HCT116 (cell line): ENCODE data around the gene TFAP2D. TPM values are rescaled to one million over a fixed set of nuclear protein-coding genes. Genes with fewer than 3 reads are reported as not detected.

Experiments
- ATAC-seq: fragments of 200-7000 bp; cut with Tn5 transposase; 2 replicates; pipeline ENCODE4 v1.9.1; 2020; ENCODE audit warnings: mild to moderate bottlenecking, moderate library complexity
- BruUV-seq: library from RNA; stranded (reverse); fragments of 400-500 nt; replicated peaks from 2 replicates; lab custom pipeline; 2021; lab: Mats Ljungman, UMichigan
- CTCF ChIA-PET: fragments of 300-600 bp; sonication (Branson Sonifier 250); formaldehyde crosslinking; loops from one replicate; lab custom pipeline; 2021; ENCODE audit warnings: antibody characterized with exemption; lab: Charles Lee
- POLR2A ChIA-PET: fragments of 300-600, 350-600 bp; sonication (Branson Sonifier 250); formaldehyde crosslinking; loops from one replicate; lab custom pipeline; 2021; ENCODE audit warnings: antibody characterized with exemption; lab: Charles Lee
- RAD21 ChIA-PET, 2 experiments: fragments of 300-600 bp; sonication (Branson Sonifier 250); formaldehyde crosslinking; loops; one replicate each; lab custom pipeline; 2023; ENCODE audit warnings: low total read pairs in 2 of 2; ENCODE audit not compliant: uncharacterized antibody in 2 of 2, unreplicated experiment in 2 of 2, low non-redundant PET in 1 of 2; lab: Charles Lee
- DNase-seq: peaks from one replicate; pipeline ENCODE4 v3.0.0-alpha.2; 2010; ENCODE audit warnings: low read depth, low spot score
- H2AFZ ChIP-seq: fragments of 200-600 bp; shearing (Covaris generic), sonication (generic); 2 replicates; pipeline ENCODE4 v1.6.1; 2017; ENCODE audit warnings: low read depth, mixed run types, mixed read lengths, antibody characterized with exemption, low read length; ENCODE audit not compliant: poor library complexity, severe bottlenecking
- H3K27ac ChIP-seq: 2 replicates; pipeline ENCODE4 v1.5.1; 2012; ENCODE audit warnings: low read depth, low read length
- H3K27me3 ChIP-seq: fragments of 200-600 bp; sonication (generic); 2 replicates; pipeline ENCODE4 v1.6.1; 2016; ENCODE audit warnings: mixed run types, low read length, mixed read lengths; ENCODE audit not compliant: insufficient read depth
- H3K36me3 ChIP-seq, 2 experiments: fragments of 200-500 bp in 1 of 2; fragments of 200-600 bp in 1 of 2; sonication (Bioruptor generic) in 1 of 2; sonication (generic) in 1 of 2; 2 replicates each; pipeline versions ENCODE4 v1.5.1 to v1.6.1; 2014 to 2016; ENCODE audit warnings: low read length in 2 of 2, inconsistent platforms in 1 of 2, mixed read lengths in 1 of 2, mixed run types in 1 of 2; ENCODE audit not compliant: insufficient read depth in 2 of 2, control insufficient read depth in 1 of 2
- H3K4me1 ChIP-seq, 2 experiments: fragments of 200-600 bp in 1 of 2; sonication (generic) in 1 of 2; 2 replicates each; pipeline versions ENCODE4 v1.5.1 to v1.6.1; 2012 to 2017; ENCODE audit warnings: low read length in 2 of 2, inconsistent platforms in 1 of 2, mild to moderate bottlenecking in 1 of 2, mixed read lengths in 1 of 2, mixed run types in 1 of 2, moderate library complexity in 1 of 2; ENCODE audit not compliant: insufficient read depth in 2 of 2, control insufficient read depth in 1 of 2
- H3K4me2 ChIP-seq: fragments of 200-600 bp; sonication (generic); 2 replicates; pipeline ENCODE4 v1.6.1; 2017; ENCODE audit warnings: mixed run types, low read length, mixed read lengths
- H3K4me3 ChIP-seq, 2 experiments: fragments of 200-600 bp in 1 of 2; sonication (generic) in 1 of 2; replicated peaks in 1 of 2; 2 replicates each; pipeline ENCODE4 v1.5.1; 2011 to 2016; ENCODE audit warnings: low read length in 2 of 2, control low read depth in 1 of 2, low read depth in 1 of 2, mild to moderate bottlenecking in 1 of 2, mixed read lengths in 1 of 2, mixed run types in 1 of 2
- H3K79me2 ChIP-seq: fragments of 200-600 bp; sonication (generic); 2 replicates; pipeline ENCODE4 v1.6.1; 2017; ENCODE audit warnings: mild to moderate bottlenecking, mixed run types, low read length, moderate library complexity, mixed read lengths; ENCODE audit not compliant: insufficient read depth
- H3K9ac ChIP-seq: fragments of 200-600 bp; sonication (generic); 2 replicates; pipeline ENCODE4 v1.6.1; 2016; ENCODE audit warnings: low read length, mixed read lengths
- H3K9me2 ChIP-seq: fragments of 200-600 bp; sonication (generic), shearing (Covaris generic); 2 replicates; pipeline ENCODE4 v1.6.1; 2017; ENCODE audit warnings: mixed run types, mild to moderate bottlenecking, moderate library complexity; ENCODE audit not compliant: insufficient read depth
- H3K9me3 ChIP-seq, 2 experiments: fragments of 200-500 bp in 1 of 2; fragments of 200-600 bp in 1 of 2; sonication (Bioruptor generic) in 1 of 2; sonication (generic) in 1 of 2; 2 replicates each; pipeline ENCODE4 v1.6.1; 2014 to 2017; ENCODE audit warnings: low read length in 2 of 2, mixed read lengths in 2 of 2, inconsistent platforms in 1 of 2, low read depth in 1 of 2, mild to moderate bottlenecking in 1 of 2, mixed run types in 1 of 2, moderate library complexity in 1 of 2; ENCODE audit not compliant: control insufficient read depth in 1 of 2, insufficient read depth in 1 of 2
- H4K20me1 ChIP-seq: fragments of 200-600 bp; sonication (generic), shearing (Covaris generic); 2 replicates; pipeline ENCODE4 v1.6.1; 2017; ENCODE audit warnings: mixed run types, mild to moderate bottlenecking, moderate library complexity; ENCODE audit not compliant: insufficient read depth
- ATF3 ChIP-seq: IDR thresholded peaks from 2 replicates; pipeline ENCODE4 v1.6.1; 2012
- CEBPB ChIP-seq: IDR thresholded peaks from 2 replicates; pipeline ENCODE4 v1.6.1; 2012; ENCODE audit warnings: low read depth
- CTCF ChIP-seq, 3 experiments: fragments of 200-600 bp in 1 of 3; sonication (generic) in 1 of 3; IDR thresholded peaks in 2 of 3; conservative IDR thresholded peaks in 1 of 3; 2 replicates each; pipeline ENCODE4 v1.5.1; 2012 to 2017; ENCODE audit warnings: low read depth in 2 of 3, low read length in 2 of 3, antibody characterized with exemption in 1 of 3, borderline replicate concordance in 1 of 3, control low read depth in 1 of 3, mild to moderate bottlenecking in 1 of 3, mixed read lengths in 1 of 3, mixed run types in 1 of 3, moderate library complexity in 1 of 3; ENCODE audit not compliant: insufficient read depth in 1 of 3
- EGR1 ChIP-seq: IDR thresholded peaks from 2 replicates; pipeline ENCODE4 v1.6.1; 2012; ENCODE audit warnings: low read depth
- EZH2 ChIP-seq: fragments of 200-600 bp; sonication (generic); IDR thresholded peaks from 2 replicates; pipeline ENCODE4 v1.6.1; 2017; ENCODE audit warnings: antibody characterized with exemption, mixed run types
- FOSL1 ChIP-seq: IDR thresholded peaks from 2 replicates; pipeline ENCODE4 v1.6.1; 2012; ENCODE audit warnings: low read depth
- JUND ChIP-seq: IDR thresholded peaks from 2 replicates; pipeline ENCODE4 v1.6.1; 2012
- MAX ChIP-seq: IDR thresholded peaks from 2 replicates; pipeline ENCODE4 v1.6.1; 2012
- POLR2A ChIP-seq: IDR thresholded peaks from 2 replicates; pipeline ENCODE4 v1.7.0; 2011; ENCODE audit warnings: borderline replicate concordance; ENCODE audit not compliant: insufficient read depth, insufficient read length; ENCODE audit errors: extremely low read depth
- POLR2AphosphoS5 ChIP-seq: IDR thresholded peaks from 2 replicates; pipeline ENCODE4 v1.6.1; 2011; ENCODE audit warnings: mild to moderate bottlenecking, low read depth, low read length, moderate library complexity
- RAD21 ChIP-seq: IDR thresholded peaks from 2 replicates; pipeline ENCODE4 v1.6.1; 2012; ENCODE audit warnings: low read depth, mild to moderate bottlenecking
- SIN3A ChIP-seq: IDR thresholded peaks from 2 replicates; pipeline ENCODE4 v1.6.1; 2012; ENCODE audit warnings: low read depth
- SP1 ChIP-seq: IDR thresholded peaks from 2 replicates; pipeline ENCODE4 v1.6.1; 2012; ENCODE audit warnings: low read depth
- TCF7L2 ChIP-seq: IDR thresholded peaks from 2 replicates; pipeline ENCODE4 v1.7.0; 2011; ENCODE audit warnings: borderline replicate concordance, inconsistent platforms; ENCODE audit not compliant: insufficient read depth, insufficient read length; ENCODE audit errors: extremely low read depth
- YY1 ChIP-seq: IDR thresholded peaks from 2 replicates; pipeline ENCODE4 v1.6.1; 2011; ENCODE audit warnings: low read length, low read depth, moderate library complexity, mild to moderate bottlenecking; ENCODE audit not compliant: insufficient replicate concordance; ENCODE audit errors: extremely low read depth
- ZFX ChIP-seq: fragments of 450-650 bp; IDR thresholded peaks from 2 replicates; pipeline ENCODE4 v1.6.1; 2017
- ZNF274 ChIP-seq: fragments of 200-500 bp; sonication (Bioruptor generic); IDR thresholded peaks from 2 replicates; pipeline ENCODE4 v1.6.1; 2014; ENCODE audit warnings: mild to moderate bottlenecking, low read depth, low read length, inconsistent platforms
- intact Hi-C: fragments of 100-400 bp; cut with micrococcal nuclease; formaldehyde crosslinking; loops from 2 replicates; pipeline ENCODE4 v1.10.0; 2022
- total RNA-seq: library from RNA; stranded (reverse); gene quantifications from one replicate; pipeline ENCODE4 v1.2.1, GENCODE V29; 2021; ENCODE audit not compliant: unreplicated experiment

The TFAP2D gene
- total RNA-seq, 1 experiment from 2014 or later = not detected

GRCh38 chr6:50778696-50779095, 65.4 kb downstream of the TFAP2D start:
- Histone ChIP-seq H3K9ac (no peak overlapping the region), H3K4me1 (no peaks in the 10 kb centered on the region), H3K4me3 (no peak overlapping the region), H3K79me2 (no peaks in the 10 kb centered on the region), H3K27me3 (no peaks in the 10 kb centered on the region), H4K20me1 (no peaks in the 10 kb centered on the region), H3K27ac (no peak overlapping the region), H2AFZ (no peak overlapping the region), H3K4me2 (no peak overlapping the region), H3K9me3 (no peaks in the 10 kb centered on the region; a peak in 1 of 4 replicates), H3K9me2 (no peaks in the 10 kb centered on the region), H3K36me3 (no peaks in the 10 kb centered on the region)
- ChIA-PET CTCF (no interaction called here), POLR2A (no interaction called here), RAD21 (no interaction called here)
- intact Hi-C loops = no loop called here
- BruUV-seq = no TSS peak
- TF ChIP-seq ZNF274 (no peak), EZH2 (no peak), SP1 (no peak), POLR2AphosphoS5 (no peak), POLR2A (no peak), JUND (no peak), FOSL1 (no peak), RAD21 (no peak)
- DNase-seq (no peak), ATAC-seq (no peak)

- Histone ChIP-seq H3K9me2 (no peaks in the 10 kb centered on the region), H3K27ac (no peak overlapping the region), H3K4me1 (no peaks in the 10 kb centered on the region), H3K27me3 (no peaks in the 10 kb centered on the region), H4K20me1 (no peaks in the 10 kb centered on the region), H3K9ac (no peak overlapping the region), H3K4me3 (no peak overlapping the region), H3K9me3 (peaks cover 0 to 6% of the 10 kb centered on the region in 2 experiments; a peak in 2 of 4 replicates), H3K4me2 (no peak overlapping the region), H2AFZ (no peak overlapping the region), H3K36me3 (no peaks in the 10 kb centered on the region), H3K79me2 (no peaks in the 10 kb centered on the region)
- DNase-seq (no peak), ATAC-seq (no peak)
- RAD21 ChIA-PET = no interaction called here
- POLR2A ChIA-PET = no interaction called here
- no TSS peak for BruUV-seq
- intact Hi-C loops = no loop called here
- CTCF ChIA-PET = no interaction called here
- TF ChIP-seq ZNF274 (no peak), SIN3A (no peak), ZFX (no peak), EGR1 (no peak), TCF7L2 (no peak), POLR2AphosphoS5 (no peak), POLR2A (no peak), YY1 (no peak), MAX (no peak), JUND (no peak), ATF3 (no peak), CEBPB (no peak), CTCF (IDR thresholded peaks at IDR 0.05 in 2 of 3, conservative IDR thresholded peaks at IDR 0.05 in 1 of 3; ENCODE audit: borderline replicate concordance in 1 of 3, insufficient read depth in 1 of 3, low read depth in 2 of 3, low read length in 2 of 3) (no peak)
Measured at GRCh38 chr6:50780382-50780781, 67.1 kb downstream of the TFAP2D start.
